Naive B cell (primary cell): ENCODE data around the gene CBL. TPM values are rescaled to one million over a fixed set of nuclear protein-coding genes. Genes with fewer than 3 reads are reported as not detected.

ENCODE experiments used
- ATAC-seq, 2 donors: fragments of 150-1000 bp; cut with Tn5 transposase; 2 replicates each; pipeline ENCODE4 v1.10.0; 2021; ENCODE audit warnings: low read depth in 2 of 2, mild to moderate bottlenecking in 2 of 2, moderate library complexity in 2 of 2
- DNase-seq: peaks from one replicate; pipeline ENCODE4 v3.0.0; 2022
- H3K27ac Mint-ChIP-seq, 6 donors: one replicate each; pipeline ENCODE4 v1.8.0; 2020 to 2022; ENCODE audit warnings: mild to moderate bottlenecking in 6 of 6, mixed read lengths in 6 of 6, moderate library complexity in 5 of 6, inconsistent platforms in 2 of 6
- H3K27me3 Mint-ChIP-seq, 3 donors: one replicate each; pipeline ENCODE4 v1.8.0; 2021 to 2022; ENCODE audit warnings: mixed read lengths in 3 of 3, mild to moderate bottlenecking in 1 of 3
- H3K36me3 Mint-ChIP-seq, 2 donors: one replicate each; pipeline ENCODE4 v1.8.0; 2020 to 2022; ENCODE audit warnings: mixed read lengths in 2 of 2, inconsistent platforms in 1 of 2, mild to moderate bottlenecking in 1 of 2
- H3K4me1 Mint-ChIP-seq, 3 donors: one replicate each; pipeline ENCODE4 v1.8.0; 2020 to 2022; ENCODE audit warnings: mixed read lengths in 3 of 3, inconsistent platforms in 1 of 3, mild to moderate bottlenecking in 1 of 3, moderate library complexity in 1 of 3
- H3K4me3 Mint-ChIP-seq, 8 donors: one replicate each; pipeline ENCODE4 v1.8.0; 2020 to 2022; ENCODE audit warnings: mild to moderate bottlenecking in 8 of 8, mixed read lengths in 8 of 8, moderate library complexity in 8 of 8, inconsistent platforms in 2 of 8
- H3K9me3 Mint-ChIP-seq, 7 donors: one replicate each; pipeline ENCODE4 v1.8.0; 2020 to 2022; ENCODE audit warnings: mixed read lengths in 7 of 7, mild to moderate bottlenecking in 5 of 7, inconsistent platforms in 2 of 7, moderate library complexity in 1 of 7
- polyA plus RNA-seq, 6 donors: library from polyadenylated mRNA; unstranded; fragments of 300-500 nt; fragmentation: Illumina TruSeq; gene quantifications; one replicate each; pipeline ENCODE4 v1.2.3, GENCODE V29; 2021; ENCODE audit warnings: low read depth in 6 of 6

CBL gene
- polyA plus RNA-seq, 6 donors from 2014 or later: 8.3 to 22.0 (median 14.4) TPM

DNA sequence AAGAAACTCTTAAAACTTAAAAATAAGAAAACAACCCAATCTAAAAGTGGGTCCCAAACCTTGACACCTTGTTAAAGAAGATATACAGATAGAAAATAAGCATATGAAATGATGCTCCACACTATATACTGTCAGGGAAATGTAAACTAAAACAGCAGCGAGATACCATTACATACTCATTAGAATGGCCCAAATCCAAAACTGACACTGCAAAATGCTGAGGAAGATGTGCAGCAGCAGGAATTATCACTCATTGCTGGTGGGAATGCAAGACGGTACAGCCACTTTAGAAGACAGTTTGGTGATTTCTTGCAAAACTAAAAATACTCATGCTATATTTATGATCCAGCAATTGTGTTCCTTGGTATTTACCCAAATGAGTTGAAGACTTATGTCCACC, 123.2 kb downstream of the CBL start:
- Mint-ChIP-seq H3K4me3 (no peak overlapping the region), H3K36me3 (no peaks in the 10 kb centered on the region), H3K27ac (no peak overlapping the region), H3K4me1 (peaks cover 10 to 15% (median 13%) of the 10 kb centered on the region in 3 donors), H3K9me3 (no peaks in the 10 kb centered on the region), H3K27me3 (peaks cover 0 to 8% (median 5%) of the 10 kb centered on the region in 3 donors)
- DNase-seq: no peak
- ATAC-seq: no peak

DNA sequence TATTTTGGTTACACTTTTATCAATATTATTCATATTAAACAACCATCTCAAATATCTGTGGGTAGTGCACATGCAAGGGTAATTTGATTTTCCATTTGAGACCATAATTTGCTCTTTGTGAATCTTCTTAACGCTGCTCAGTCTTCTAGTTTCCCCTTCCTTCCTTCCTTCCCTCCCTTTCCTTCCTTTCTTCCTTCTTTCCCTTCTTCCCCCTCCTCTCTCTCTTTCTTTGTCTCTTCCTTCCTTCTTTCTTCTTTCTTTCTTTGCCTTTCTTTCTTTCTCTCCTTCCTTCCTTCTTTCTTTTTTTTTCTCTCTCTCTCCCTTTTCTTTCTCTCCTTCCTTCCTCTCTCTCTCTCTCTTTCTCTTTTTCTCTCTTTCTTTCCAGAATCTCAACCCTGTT, 124.1 kb downstream of the CBL start:
- no peaks in the 10 kb centered on the region for H3K9me3 Mint-ChIP-seq
- H3K4me3 Mint-ChIP-seq: no peak overlapping the region
- peaks cover 0 to 5% of the 10 kb centered on the region in 2 donors for H3K36me3 Mint-ChIP-seq
- no peak for DNase-seq
- peaks cover 0 to 8% (median 5%) of the 10 kb centered on the region in 3 donors for H3K27me3 Mint-ChIP-seq
- peak overlapping the region in 1 of 6 donors; percentile 21 for H3K27ac Mint-ChIP-seq
- no peak for ATAC-seq
- H3K4me1 Mint-ChIP-seq: peaks cover 16 to 23% (median 20%) of the 10 kb centered on the region in 3 donors

DNA sequence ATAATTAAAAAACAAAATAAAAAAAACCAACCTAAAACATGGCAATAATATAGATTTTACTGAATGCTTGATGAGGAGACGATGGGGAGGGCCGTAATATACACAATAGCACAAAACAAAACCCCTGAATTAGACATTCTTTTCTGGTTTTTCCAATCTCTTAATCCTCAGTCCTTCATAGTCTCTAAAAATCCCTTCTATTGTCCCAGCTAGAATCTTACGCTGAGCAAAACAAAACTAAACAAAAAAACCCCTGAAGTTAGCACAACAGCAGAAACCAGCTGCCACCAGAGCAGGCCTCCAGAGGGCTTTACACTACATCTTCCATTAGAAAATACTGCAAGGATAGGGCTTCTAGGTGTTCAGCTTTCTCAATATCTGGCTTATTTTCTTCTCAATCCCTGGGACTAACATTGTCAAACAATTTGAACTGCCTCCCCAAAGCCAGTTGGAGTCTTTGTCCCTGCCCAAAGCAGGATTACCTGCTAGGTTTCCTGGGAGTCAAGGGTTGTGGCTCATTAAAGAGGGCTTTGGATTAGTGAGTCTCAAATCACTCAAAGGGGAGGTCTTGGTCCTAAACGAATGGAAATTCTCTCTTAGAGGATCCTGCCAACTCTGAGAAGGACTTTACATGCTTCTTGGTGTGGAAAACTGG, 126.1 kb downstream of the CBL start:
- Mint-ChIP-seq H3K36me3 (peaks cover 0 to 5% of the 10 kb centered on the region in 2 donors), H3K27me3 (peaks cover 0 to 8% (median 5%) of the 10 kb centered on the region in 3 donors), H3K4me1 (peaks cover 23 to 41% (median 40%) of the 10 kb centered on the region in 3 donors), H3K27ac (peak overlapping the region in 2 of 6 donors; percentile 15 to 45), H3K4me3 (peak overlapping the region in 6 of 8 donors; percentile 37 to 99 (median 94)), H3K9me3 (no peaks in the 10 kb centered on the region)
- no peak for ATAC-seq
- no peak for DNase-seq

DNA sequence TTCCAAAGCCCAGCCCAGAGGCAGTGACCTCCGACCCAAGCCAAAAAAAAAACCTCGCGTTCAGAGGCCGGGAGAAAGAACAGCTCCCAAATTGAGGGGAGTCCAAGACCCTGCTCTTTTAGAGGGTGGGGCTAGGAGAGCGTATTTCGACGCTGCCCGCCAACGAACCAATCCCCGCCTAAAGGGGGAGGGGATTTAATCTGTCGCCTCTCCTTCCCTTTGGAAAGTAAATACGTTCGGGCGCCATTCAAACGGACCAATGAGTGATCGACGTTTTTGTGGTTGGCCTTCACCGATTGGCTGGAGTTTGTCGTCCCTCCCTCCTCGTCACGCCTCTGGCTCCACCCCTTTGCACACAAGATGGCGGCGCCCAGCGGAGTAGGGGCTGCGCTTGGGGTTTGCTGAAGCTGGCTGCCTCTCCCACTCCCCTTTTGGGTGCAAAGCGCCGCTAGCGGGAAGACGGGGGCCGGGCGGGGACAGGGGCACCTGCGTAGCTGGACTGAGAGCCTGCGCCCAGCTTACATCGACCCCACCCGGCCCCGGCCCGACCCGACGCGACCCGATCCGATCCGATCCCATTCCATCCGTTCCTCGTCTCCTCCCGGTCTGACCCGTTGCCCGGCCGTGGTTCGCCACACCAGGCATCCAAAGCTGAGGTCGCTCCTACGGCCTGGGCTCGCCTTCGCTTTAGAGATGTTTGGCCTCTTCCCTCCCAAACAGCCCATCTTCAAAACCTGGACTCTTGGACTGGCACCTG, 128.2 kb downstream of the CBL start, which contains the start of gene RNF26:
Gene RNF26, plus strand, starts transcription at position 354 of the 757 bp plus-strand sequence. CDS start 596 bp downstream, outside the sequence.
- DNase-seq (peak; percentile 93), ATAC-seq (peak; percentile 96 to 97)
- peaks cover 0 to 14% of the 10 kb centered on the region in 2 donors for H3K36me3 Mint-ChIP-seq
- no peaks in the 10 kb centered on the region for H3K9me3 Mint-ChIP-seq
- H3K4me3 Mint-ChIP-seq: peak within 1 kb of the TSS; percentile 93 to 100 (median 97)
- peak within 1 kb of the TSS; percentile 94 to 99 (median 97) for H3K27ac Mint-ChIP-seq
- peaks cover 8 to 15% (median 13%) of the 10 kb centered on the region in 3 donors for H3K27me3 Mint-ChIP-seq
- peaks cover 26 to 60% (median 55%) of the 10 kb centered on the region in 3 donors for H3K4me1 Mint-ChIP-seq

DNA sequence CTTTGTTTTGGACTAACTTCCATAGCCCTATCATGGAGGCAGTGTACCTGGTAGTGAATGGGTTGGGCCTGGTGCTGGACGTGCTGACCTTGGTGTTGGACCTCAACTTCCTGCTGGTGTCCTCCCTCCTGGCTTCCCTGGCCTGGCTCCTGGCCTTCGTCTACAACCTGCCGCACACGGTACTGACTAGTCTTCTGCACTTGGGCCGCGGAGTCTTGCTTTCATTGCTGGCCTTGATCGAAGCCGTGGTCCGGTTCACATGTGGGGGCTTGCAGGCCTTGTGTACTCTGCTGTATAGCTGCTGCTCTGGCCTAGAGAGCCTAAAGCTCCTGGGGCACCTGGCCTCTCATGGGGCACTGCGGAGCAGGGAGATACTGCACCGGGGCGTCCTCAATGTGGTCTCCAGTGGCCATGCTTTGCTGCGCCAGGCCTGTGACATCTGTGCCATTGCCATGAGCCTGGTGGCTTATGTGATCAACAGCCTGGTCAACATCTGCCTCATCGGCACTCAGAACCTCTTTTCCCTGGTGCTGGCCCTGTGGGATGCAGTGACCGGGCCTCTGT, 129.0 kb downstream of the CBL start:
- H3K27me3 Mint-ChIP-seq: peaks cover 10 to 17% (median 11%) of the 10 kb centered on the region in 3 donors
- H3K4me3 Mint-ChIP-seq: peak overlapping the region; percentile 93 to 100 (median 97)
- peak overlapping the region in 4 of 6 donors; percentile 96 to 99 (median 98) for H3K27ac Mint-ChIP-seq
- peaks cover 27 to 62% (median 56%) of the 10 kb centered on the region in 3 donors for H3K4me1 Mint-ChIP-seq
- peaks cover 0 to 16% of the 10 kb centered on the region in 2 donors for H3K36me3 Mint-ChIP-seq
- DNase-seq (no peak), ATAC-seq (no peak)
- H3K9me3 Mint-ChIP-seq: no peaks in the 10 kb centered on the region

DNA sequence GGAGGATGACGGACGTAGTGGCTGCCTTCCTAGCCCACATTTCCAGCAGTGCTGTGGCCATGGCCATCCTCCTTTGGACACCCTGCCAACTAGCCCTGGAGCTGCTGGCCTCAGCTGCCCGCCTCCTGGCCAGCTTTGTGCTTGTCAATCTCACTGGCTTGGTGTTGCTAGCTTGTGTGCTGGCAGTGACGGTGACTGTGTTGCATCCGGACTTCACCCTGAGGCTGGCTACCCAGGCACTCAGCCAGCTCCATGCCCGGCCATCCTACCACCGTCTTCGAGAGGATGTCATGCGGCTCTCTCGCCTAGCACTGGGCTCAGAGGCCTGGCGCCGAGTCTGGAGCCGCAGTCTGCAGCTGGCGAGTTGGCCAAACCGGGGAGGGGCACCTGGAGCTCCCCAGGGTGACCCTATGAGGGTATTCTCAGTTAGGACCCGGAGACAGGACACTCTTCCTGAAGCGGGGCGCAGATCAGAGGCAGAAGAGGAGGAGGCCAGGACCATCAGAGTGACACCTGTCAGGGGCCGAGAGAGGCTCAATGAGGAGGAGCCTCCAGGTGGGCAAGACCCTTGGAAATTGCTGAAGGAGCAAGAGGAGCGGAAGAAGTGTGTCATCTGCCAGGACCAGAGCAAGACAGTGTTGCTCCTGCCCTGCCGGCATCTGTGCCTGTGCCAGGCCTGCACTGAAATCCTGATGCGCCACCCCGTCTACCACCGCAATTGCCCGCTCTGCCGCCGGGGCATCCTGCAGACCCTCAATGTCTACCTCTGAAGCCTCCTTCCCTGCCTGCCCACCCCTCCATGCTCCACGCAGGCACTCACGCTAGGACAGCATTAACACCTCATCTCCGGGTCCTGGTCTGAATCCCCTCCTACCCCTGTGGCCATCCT, 129.8 kb downstream of the CBL start:
- ATAC-seq (no peak), DNase-seq (no peak)
- Mint-ChIP-seq H3K4me1 (peaks cover 29 to 66% (median 60%) of the 10 kb centered on the region in 3 donors), H3K9me3 (no peaks in the 10 kb centered on the region), H3K36me3 (peaks cover 0 to 16% of the 10 kb centered on the region in 2 donors), H3K4me3 (peak overlapping the region; percentile 93 to 100 (median 97)), H3K27me3 (peaks cover 12 to 17% (median 13%) of the 10 kb centered on the region in 3 donors), H3K27ac (peak overlapping the region in 3 of 6 donors; percentile 14 to 98 (median 69))

DNA sequence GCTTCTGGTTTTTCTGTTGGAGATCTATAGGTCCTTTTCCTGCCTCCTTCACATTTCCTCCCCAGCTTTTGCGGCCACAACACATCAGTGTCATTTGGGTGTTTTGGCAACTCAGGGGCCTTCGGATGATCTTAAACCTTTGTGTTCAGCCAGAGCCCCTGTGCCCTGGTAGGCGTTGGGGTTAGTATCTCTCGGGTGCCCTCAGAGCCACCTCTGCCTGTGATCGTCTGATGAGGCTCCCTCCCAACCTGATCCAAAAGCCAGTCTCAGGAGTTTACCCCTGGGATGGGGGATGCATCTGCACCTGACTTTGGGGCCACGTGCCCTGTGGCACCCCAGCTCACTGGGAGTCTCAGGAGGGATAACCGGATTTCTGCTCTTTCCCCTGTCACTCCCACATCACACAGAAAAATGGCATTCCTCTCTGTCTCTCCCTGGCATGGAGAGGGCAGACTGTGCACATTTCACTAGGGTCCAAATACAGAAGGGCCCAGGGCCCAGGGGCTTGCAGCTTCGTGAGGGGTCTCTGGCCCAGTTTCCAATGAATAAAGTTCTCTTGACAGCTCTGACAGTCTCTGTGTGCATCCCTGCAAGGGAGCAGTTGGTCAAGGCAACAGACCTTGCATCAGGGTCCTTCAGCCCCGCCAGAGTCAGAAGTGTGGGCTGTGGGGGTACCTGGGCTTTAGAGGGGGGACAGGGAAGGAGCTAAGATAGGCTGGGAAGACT, 130.8 kb downstream of the CBL start:
- Mint-ChIP-seq H3K9me3 (no peaks in the 10 kb centered on the region), H3K27ac (peak overlapping the region in 1 of 6 donors; percentile 69), H3K36me3 (peaks cover 0 to 16% of the 10 kb centered on the region in 2 donors), H3K27me3 (peaks cover 19 to 25% (median 23%) of the 10 kb centered on the region in 3 donors), H3K4me3 (peak overlapping the region; percentile 39 to 98 (median 82)), H3K4me1 (peaks cover 35 to 76% (median 69%) of the 10 kb centered on the region in 3 donors)
- DNase-seq (no peak), ATAC-seq (no peak)

DNA sequence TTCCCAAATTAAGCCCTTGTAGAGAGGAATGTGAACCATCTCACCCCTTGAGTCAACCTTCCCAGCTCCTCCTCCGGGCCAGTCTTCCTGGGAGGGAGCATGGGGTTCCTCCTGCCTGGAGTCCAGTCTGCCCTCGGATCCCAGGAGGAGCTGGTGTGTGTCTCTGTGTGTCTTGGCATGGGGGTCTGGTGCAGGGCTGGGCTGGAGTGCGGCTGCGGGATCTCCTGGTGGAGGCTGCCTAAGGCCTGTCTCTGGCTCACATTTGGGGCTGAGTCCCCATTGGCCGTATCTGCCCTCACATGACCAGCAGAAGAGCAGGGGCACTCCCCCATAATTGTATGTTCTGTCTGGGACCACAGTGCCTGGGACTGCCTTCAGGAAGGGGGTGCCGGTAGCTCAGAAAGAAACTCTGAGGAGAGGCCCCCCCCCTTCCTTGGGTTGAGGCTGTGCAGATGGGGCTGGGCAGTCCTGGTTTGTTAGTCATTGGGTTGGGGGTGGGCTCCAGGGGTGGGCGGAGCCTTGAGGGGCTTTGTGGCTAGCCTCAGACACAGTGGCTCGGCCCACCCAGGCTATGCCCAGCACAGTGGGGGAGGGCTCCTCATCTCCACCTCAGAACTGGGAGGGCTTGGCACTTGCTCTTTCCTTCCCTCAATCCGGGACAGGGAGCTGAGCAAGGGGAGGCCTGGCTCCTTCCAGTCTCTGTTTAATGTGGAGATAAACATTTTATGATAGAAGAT, 131.6 kb downstream of the CBL start:
- Mint-ChIP-seq H3K4me1 (peaks cover 33 to 74% (median 72%) of the 10 kb centered on the region in 3 donors), H3K36me3 (peaks cover 0 to 16% of the 10 kb centered on the region in 2 donors), H3K27me3 (peaks cover 21 to 34% (median 28%) of the 10 kb centered on the region in 3 donors), H3K27ac (peak overlapping the region in 2 of 6 donors; percentile 72 to 83), H3K4me3 (peak overlapping the region in 5 of 8 donors; percentile 47 to 95 (median 59)), H3K9me3 (no peaks in the 10 kb centered on the region)
- ATAC-seq: no peak
- DNase-seq: no peak

DNA sequence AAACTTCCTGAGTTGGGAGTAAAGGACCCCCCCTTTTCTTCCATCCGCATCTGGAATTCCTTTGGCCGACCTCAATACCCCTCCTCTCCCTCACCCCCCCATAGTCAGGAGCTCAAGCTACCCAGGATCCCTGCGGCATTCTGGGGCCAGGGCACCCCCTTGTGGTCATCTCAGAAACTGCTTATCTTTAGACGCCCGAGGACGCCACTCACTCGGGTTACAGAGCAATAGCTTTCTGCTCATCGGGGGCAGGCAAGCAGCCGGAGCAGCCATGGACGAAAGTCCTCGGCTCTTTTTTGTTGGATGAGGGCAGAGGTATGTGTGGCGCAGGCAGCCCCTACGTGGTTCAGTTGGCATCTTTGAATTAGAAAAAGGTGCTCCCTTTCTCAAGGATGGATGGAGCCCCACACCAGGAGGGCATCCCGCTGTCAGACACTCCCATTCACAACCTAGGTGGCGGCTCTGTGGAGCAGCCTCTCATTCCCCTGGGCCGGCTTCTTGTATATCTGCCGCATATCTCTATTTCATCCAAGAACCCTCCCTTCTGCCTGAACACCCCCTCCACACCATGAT, 132.3 kb downstream of the CBL start:
- no peaks in the 10 kb centered on the region for H3K9me3 Mint-ChIP-seq
- H3K27ac Mint-ChIP-seq: peak overlapping the region in 1 of 6 donors; percentile 20
- DNase-seq: peak; percentile 54

DNA sequence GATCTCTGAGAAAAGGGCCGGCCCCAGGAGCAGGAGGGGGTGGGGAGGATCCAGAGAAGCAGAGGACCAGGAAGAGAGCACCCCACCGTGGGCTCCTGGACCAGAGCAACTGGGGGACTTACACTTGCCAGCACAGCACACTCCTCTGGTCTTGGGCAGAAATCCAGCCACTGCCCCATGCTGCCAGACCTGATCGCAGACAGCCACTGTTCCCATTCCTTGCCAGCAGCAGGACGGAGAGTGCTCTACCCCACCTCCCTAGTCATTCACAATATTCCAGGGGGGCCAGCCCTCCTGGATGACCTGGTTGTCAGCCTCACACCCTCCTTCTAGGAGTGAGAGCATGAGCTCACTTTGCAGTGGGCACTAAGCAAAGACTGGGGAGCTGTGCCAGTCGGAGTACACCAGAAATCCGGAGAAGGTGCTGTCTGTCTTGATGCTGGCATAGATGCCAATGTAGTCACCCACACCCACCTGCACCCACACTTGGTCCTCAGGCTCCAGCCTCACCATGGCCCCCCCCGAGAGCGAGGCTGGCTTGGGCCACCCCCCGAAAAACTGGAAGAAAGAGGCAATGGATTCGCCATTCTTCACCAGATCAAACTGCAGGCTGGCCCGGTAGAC, 132.9 kb downstream of the CBL start:
- peaks cover 21 to 44% (median 41%) of the 10 kb centered on the region in 3 donors for H3K27me3 Mint-ChIP-seq
- peak overlapping the region in 7 of 8 donors; percentile 57 to 84 (median 72) for H3K4me3 Mint-ChIP-seq
- no peaks in the 10 kb centered on the region for H3K9me3 Mint-ChIP-seq
- no peak for DNase-seq
- peak overlapping the region in 2 of 6 donors; percentile 33 to 49 for H3K27ac Mint-ChIP-seq
- peaks cover 0 to 16% of the 10 kb centered on the region in 2 donors for H3K36me3 Mint-ChIP-seq
- no peak for ATAC-seq
- H3K4me1 Mint-ChIP-seq: peaks cover 27 to 66% (median 60%) of the 10 kb centered on the region in 3 donors

More for the DNA sequence above, 132.3 kb downstream of the CBL start:
- Mint-ChIP-seq H3K4me1 (peaks cover 27 to 72% (median 66%) of the 10 kb centered on the region in 3 donors), H3K4me3 (peak overlapping the region in 7 of 8 donors; percentile 46 to 95 (median 65)), H3K36me3 (peaks cover 0 to 16% of the 10 kb centered on the region in 2 donors), H3K27me3 (peaks cover 21 to 40% (median 34%) of the 10 kb centered on the region in 3 donors)
- peak; percentile 18 to 23 for ATAC-seq
